Activated CD4-positive, alpha-beta memory T cell treated with anti-CD3 and anti-CD28 coated beads, Interleukin-2, amount 10 ng/mL, durations not matched to agents 7 days and 5 days (primary cell): ENCODE results near the gene LRRD1. TPM values are rescaled to one million over a fixed set of nuclear protein-coding genes. Genes with fewer than 3 reads are reported as not detected.

Experiments used
- CTCF ChIA-PET: fragments of 350-600 bp; sonication (Branson Sonifier 250); formaldehyde crosslinking; loops from one replicate; lab custom pipeline; 2021; ENCODE audit warnings: antibody characterized with exemption, inconsistent platforms; lab: Charles Lee
- POLR2A ChIA-PET: fragments of 350-600 bp; sonication (Branson Sonifier 250); formaldehyde crosslinking; loops from one replicate; lab custom pipeline; 2021; ENCODE audit warnings: antibody characterized with exemption; lab: Charles Lee
- DNase-seq: peaks from one replicate; pipeline ENCODE4 v3.0.0-alpha.2; 2020
- H3K27ac Mint-ChIP-seq: one replicate; pipeline ENCODE4 v1.8.0; 2021; ENCODE audit warnings: mild to moderate bottlenecking, mixed read lengths
- H3K27me3 Mint-ChIP-seq: one replicate; pipeline ENCODE4 v1.8.0; 2021; ENCODE audit warnings: mixed read lengths
- H3K36me3 Mint-ChIP-seq: one replicate; pipeline ENCODE4 v1.8.0; 2021; ENCODE audit warnings: low read depth, mixed read lengths
- H3K4me1 Mint-ChIP-seq: one replicate; pipeline ENCODE4 v1.8.0; 2021; ENCODE audit warnings: mixed read lengths
- H3K4me3 Mint-ChIP-seq: one replicate; pipeline ENCODE4 v1.8.0; 2021; ENCODE audit warnings: mild to moderate bottlenecking, mixed read lengths
- H3K9me3 Mint-ChIP-seq: one replicate; pipeline ENCODE4 v1.8.0; 2021; ENCODE audit warnings: mixed read lengths
- total RNA-seq, 2 experiments: library from RNA; stranded (reverse); gene quantifications; one replicate each; pipeline ENCODE4 v1.2.3, GENCODE V29; 2021

LRRD1 gene
- total RNA-seq, 2 experiments from 2014 or later: not detected

- peaks cover 41% of the 10 kb centered on the region for H3K4me1 Mint-ChIP-seq
- H3K27me3 Mint-ChIP-seq: peaks cover 1% of the 10 kb centered on the region
- H3K4me3 Mint-ChIP-seq: peak within 1 kb of the TSS; percentile 90
- peak within 1 kb of the TSS; percentile 95 for H3K27ac Mint-ChIP-seq
- POLR2A ChIA-PET: interaction anchor here (0.7 to 4.4 kb wide), 10 partner anchors 10 to 394 kb away, joined by 3 to 36 read pairs (median 4); partner anchors contain the start of genes AKAP9, ANKIB1, GATAD1 and KRIT1
- CTCF ChIA-PET: interaction anchor here (0.9 to 2.2 kb wide), 7 partner anchors 9 to 394 kb away, joined by 3 to 5 read pairs (median 3); partner anchors contain the start of genes GATAD1, MTERF1, PEX1 and RBM48
- H3K36me3 Mint-ChIP-seq: peaks cover 38% of the 10 kb centered on the region
- no peaks in the 10 kb centered on the region for H3K9me3 Mint-ChIP-seq
- DNase-seq: peak; percentile 93
These were observed 44.5 kb downstream of the LRRD1 start, which contains the start of gene CYP51A1 for GRCh38 chr7:92134271-92135051. Gene CYP51A1 (minus strand): TSS chr7:92134477. CDS start chr7:92134364, 113 bp downstream.

GRCh38 chr7:92133737-92134270 is 45.1 kb downstream of the LRRD1 start:
- Mint-ChIP-seq H3K36me3 (peaks cover 43% of the 10 kb centered on the region), H3K9me3 (no peaks in the 10 kb centered on the region), H3K4me3 (peak overlapping the region; percentile 90), H3K27me3 (peaks cover 1% of the 10 kb centered on the region), H3K4me1 (peaks cover 41% of the 10 kb centered on the region), H3K27ac (peak overlapping the region; percentile 95)
- POLR2A ChIA-PET: interaction anchor here (0.7 to 4.4 kb wide), 7 partner anchors 9 to 395 kb away, joined by 3 to 36 read pairs (median 4); partner anchors contain the start of genes AKAP9, ANKIB1, GATAD1 and KRIT1
- CTCF ChIA-PET: interaction anchor here (0.9 to 2.2 kb wide), 4 partner anchors 8 to 254 kb away, joined by 3 to 5 read pairs (median 3); partner anchors contain the start of gene MTERF1
- peak; percentile 68 for DNase-seq

- Mint-ChIP-seq H3K4me3 (peak overlapping the region; percentile 90), H3K36me3 (peaks cover 46% of the 10 kb centered on the region), H3K27me3 (no peaks in the 10 kb centered on the region), H3K4me1 (peaks cover 41% of the 10 kb centered on the region), H3K9me3 (no peaks in the 10 kb centered on the region), H3K27ac (peak overlapping the region; percentile 95)
- DNase-seq: no peak
- CTCF ChIA-PET: interaction anchor here (0.6 to 2.2 kb wide), 7 partner anchors 16 to 314 kb away, joined by 3 to 9 read pairs (median 4); partner anchors contain the start of genes ANKIB1, GATAD1, KRIT1 and LRRD1
- POLR2A ChIA-PET: interaction anchor here (1.2 to 4.4 kb wide), 4 partner anchors 113 to 396 kb away, joined by 3 to 36 read pairs (median 24); partner anchors contain the start of genes AKAP9, ANKIB1, GATAD1 and KRIT1
These were observed 45.7 kb downstream of the LRRD1 start for GRCh38 chr7:92133133-92133736.

DNA sequence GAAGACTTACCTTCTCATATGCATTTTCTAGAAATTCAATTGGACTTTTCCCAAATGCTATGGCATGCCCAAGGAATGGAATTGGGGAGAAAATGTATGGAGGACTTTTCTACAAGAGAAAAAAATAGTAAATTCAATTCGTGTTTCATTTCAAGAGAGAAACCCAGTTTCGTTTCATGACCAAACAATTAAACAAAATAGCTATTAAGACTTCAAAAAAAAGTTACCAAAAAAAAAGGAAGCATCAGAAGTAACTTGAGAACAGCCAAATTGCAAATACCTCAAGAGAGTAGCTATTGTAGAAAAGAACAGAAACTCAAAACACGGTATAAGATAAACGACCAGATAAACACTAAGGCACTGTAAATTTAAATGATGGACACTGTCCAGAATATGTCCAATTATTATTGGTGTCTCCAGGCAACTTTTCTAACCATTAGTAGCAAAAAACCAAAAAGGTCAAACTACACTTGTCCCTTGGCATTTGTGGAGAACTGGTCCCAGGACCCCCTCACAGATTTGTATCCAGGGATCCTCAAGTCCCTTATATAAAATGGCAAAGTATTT is 47.1 kb downstream of the LRRD1 start:
- CTCF ChIA-PET: interaction anchor here (1.0 to 2.2 kb wide), 4 partner anchors 17 to 397 kb away, joined by 3 to 9 read pairs (median 4); partner anchors contain the start of genes ANKIB1, GATAD1, KRIT1 and RBM48
- peak overlapping the region; percentile 18 for H3K4me3 Mint-ChIP-seq
- no peaks in the 10 kb centered on the region for H3K27me3 Mint-ChIP-seq
- H3K4me1 Mint-ChIP-seq: peaks cover 37% of the 10 kb centered on the region
- H3K9me3 Mint-ChIP-seq: no peaks in the 10 kb centered on the region
- POLR2A ChIA-PET: interaction anchor here (1.0 to 4.4 kb wide), 2 partner anchors 12 to 316 kb away, joined by 3 to 28 read pairs; partner anchors contain the start of gene GATAD1
- no peak overlapping the region for H3K27ac Mint-ChIP-seq
- peaks cover 58% of the 10 kb centered on the region for H3K36me3 Mint-ChIP-seq
- DNase-seq: no peak

- H3K9me3 Mint-ChIP-seq: no peaks in the 10 kb centered on the region
- H3K36me3 Mint-ChIP-seq: peaks cover 64% of the 10 kb centered on the region
- peaks cover 36% of the 10 kb centered on the region for H3K4me1 Mint-ChIP-seq
- DNase-seq: no peak
- POLR2A ChIA-PET: interaction anchor here (1.0 kb wide), 1 partner anchor 12 kb away, joined by 3 read pairs; no protein-coding TSS in a partner anchor
- no peaks in the 10 kb centered on the region for H3K27me3 Mint-ChIP-seq
- CTCF ChIA-PET: interaction anchor here (1.6 to 2.2 kb wide), 2 partner anchors 317 to 398 kb away, joined by 3 to 9 read pairs; partner anchors contain the start of genes GATAD1 and RBM48
- no peak overlapping the region for H3K4me3 Mint-ChIP-seq
- H3K27ac Mint-ChIP-seq: no peak overlapping the region
These were observed 47.8 kb downstream of the LRRD1 start for GRCh38 chr7:92131093-92131492.

- H3K36me3 Mint-ChIP-seq: peaks cover 78% of the 10 kb centered on the region
- ChIA-PET CTCF (no interaction called here), POLR2A (interaction anchor here (1.2 kb wide), 1 partner anchor 13 kb away, joined by 4 read pairs; the partner anchor contains the start of gene CYP51A1)
- no peaks in the 10 kb centered on the region for H3K27me3 Mint-ChIP-seq
- H3K27ac Mint-ChIP-seq: no peak overlapping the region
- no peak for DNase-seq
- H3K4me1 Mint-ChIP-seq: peaks cover 5% of the 10 kb centered on the region
- peaks cover 3% of the 10 kb centered on the region for H3K9me3 Mint-ChIP-seq
- no peak overlapping the region for H3K4me3 Mint-ChIP-seq
These were observed 57.3 kb downstream of the LRRD1 start for GRCh38 chr7:92121681-92122080.

DNA sequence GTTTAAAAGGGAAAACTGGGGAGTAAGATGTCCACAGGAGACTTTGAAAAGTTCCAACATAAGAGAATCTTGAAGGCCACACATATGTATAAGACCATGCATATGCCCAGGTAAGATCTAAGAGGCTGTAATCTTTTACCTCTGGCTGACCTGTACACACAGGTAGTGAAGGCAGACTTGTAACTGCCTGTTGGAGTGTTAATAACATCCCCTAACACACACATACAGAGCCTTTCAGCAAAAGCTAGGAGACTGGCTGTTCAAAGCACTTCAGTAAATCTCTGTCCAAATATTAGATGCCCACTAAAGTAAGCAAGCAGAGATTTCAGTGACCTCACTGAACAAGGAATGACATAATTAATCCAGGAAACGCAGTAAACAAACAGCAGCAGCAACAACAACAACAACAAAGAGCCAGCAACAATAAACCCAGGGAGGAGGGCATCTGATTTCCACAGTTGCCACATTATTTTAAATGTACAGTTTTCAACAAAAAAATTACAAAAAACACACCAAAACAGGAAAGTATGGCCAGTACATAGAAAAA is 59.7 kb downstream of the LRRD1 start:
- Mint-ChIP-seq H3K4me3 (no peak overlapping the region), H3K27me3 (no peaks in the 10 kb centered on the region), H3K4me1 (peaks cover 5% of the 10 kb centered on the region), H3K36me3 (peaks cover 82% of the 10 kb centered on the region), H3K27ac (no peak overlapping the region), H3K9me3 (peaks cover 3% of the 10 kb centered on the region)
- ChIA-PET POLR2A (interaction anchor here (0.6 kb wide), 1 partner anchor 12 kb away, joined by 3 read pairs; no protein-coding TSS in a partner anchor), CTCF (no interaction called here)
- DNase-seq: no peak

- no peaks in the 10 kb centered on the region for H3K27me3 Mint-ChIP-seq
- no peak overlapping the region for H3K27ac Mint-ChIP-seq
- ChIA-PET CTCF (no interaction called here), POLR2A (interaction anchor here (1.4 kb wide), 1 partner anchor 17 kb away, joined by 3 read pairs; no protein-coding TSS in a partner anchor)
- no peak for DNase-seq
- H3K9me3 Mint-ChIP-seq: peaks cover 3% of the 10 kb centered on the region
- H3K36me3 Mint-ChIP-seq: peaks cover 80% of the 10 kb centered on the region
- H3K4me1 Mint-ChIP-seq: peaks cover 5% of the 10 kb centered on the region
- no peak overlapping the region for H3K4me3 Mint-ChIP-seq
These were observed 62.0 kb downstream of the LRRD1 start for GRCh38 chr7:92116949-92117348.

- CTCF ChIA-PET: no interaction called here
- H3K36me3 Mint-ChIP-seq: peaks cover 74% of the 10 kb centered on the region
- no peak for DNase-seq
- peaks cover 2% of the 10 kb centered on the region for H3K9me3 Mint-ChIP-seq
- POLR2A ChIA-PET: interaction anchor here (0.9 to 1.4 kb wide), 2 partner anchors 16 to 18 kb away, joined by 3 read pairs; partner anchors contain the start of gene CYP51A1
- H3K4me1 Mint-ChIP-seq: peaks cover 4% of the 10 kb centered on the region
- H3K27me3 Mint-ChIP-seq: no peaks in the 10 kb centered on the region
- H3K4me3 Mint-ChIP-seq: no peak overlapping the region
- H3K27ac Mint-ChIP-seq: no peak overlapping the region
These were observed 63.1 kb downstream of the LRRD1 start for GRCh38 chr7:92115821-92116220.

- peaks cover 68% of the 10 kb centered on the region for H3K36me3 Mint-ChIP-seq
- POLR2A ChIA-PET: no interaction called here
- no peaks in the 10 kb centered on the region for H3K9me3 Mint-ChIP-seq
- H3K27me3 Mint-ChIP-seq: no peaks in the 10 kb centered on the region
- H3K4me1 Mint-ChIP-seq: no peaks in the 10 kb centered on the region
- no peak for DNase-seq
- CTCF ChIA-PET: no interaction called here
- no peak overlapping the region for H3K4me3 Mint-ChIP-seq
- no peak overlapping the region for H3K27ac Mint-ChIP-seq
These were observed 68.1 kb downstream of the LRRD1 start for GRCh38 chr7:92110857-92111256.

- Mint-ChIP-seq H3K27ac (no peak overlapping the region), H3K36me3 (peaks cover 52% of the 10 kb centered on the region), H3K4me3 (no peak overlapping the region), H3K27me3 (no peaks in the 10 kb centered on the region), H3K9me3 (no peaks in the 10 kb centered on the region), H3K4me1 (no peaks in the 10 kb centered on the region)
- CTCF ChIA-PET: no interaction called here
- no peak for DNase-seq
- POLR2A ChIA-PET: interaction anchor here (1.4 kb wide), 1 partner anchor 14 kb away, joined by 4 read pairs; no protein-coding TSS in a partner anchor
These were observed 70.1 kb downstream of the LRRD1 start for GRCh38 chr7:92108821-92109220.
